ENCODE measurements around the gene PSMG4.

Gene PSMG4

GRCh38 chr6:3229566-3230178 lies 29.1 kb upstream of the PSMG4 start:
- DNase-seq (ENCODE audit: insufficient read length, low spot score) (no peak), FAIRE-seq (peak; percentile 26)
- no peak for TF ChIP-seq POLR2AphosphoS5 (IDR thresholded peaks at IDR 0.05; ENCODE audit: low read depth, low read length)
- no peak for TF ChIP-seq TAF1 (IDR thresholded peaks at IDR 0.05; ENCODE audit: low read depth, low read length)
- no peak for TF ChIP-seq POU2F2 (IDR thresholded peaks at IDR 0.05; ENCODE audit: low read depth, low read length)
- no peak for TF ChIP-seq SPI1 (IDR thresholded peaks at IDR 0.05; ENCODE audit: low read depth, low read length)
- no peak for TF ChIP-seq PAX5 (IDR thresholded peaks at IDR 0.05; ENCODE audit: insufficient read depth, low read length, severe bottlenecking)

- no peak for FAIRE-seq
- no peak for DNase-seq (ENCODE audit: insufficient read length, low spot score)
- TF ChIP-seq SPI1 (IDR thresholded peaks at IDR 0.05; ENCODE audit: low read depth, low read length) (no peak), PAX5 (IDR thresholded peaks at IDR 0.05; ENCODE audit: insufficient read depth, low read length, severe bottlenecking) (no peak), POLR2AphosphoS5 (IDR thresholded peaks at IDR 0.05; ENCODE audit: low read depth, low read length) (no peak), POLR2A (IDR thresholded peaks at IDR 0.05; ENCODE audit: low read depth, low read length) (no peak)
Measured at GRCh38 chr6:3230256-3230882, 28.4 kb upstream of the PSMG4 start.

GRCh38 chr6:3230900-3231246 lies 27.9 kb upstream of the PSMG4 start:
- DNase-seq (ENCODE audit: insufficient read length, low spot score) (no peak), FAIRE-seq (no peak)
- TF ChIP-seq PAX5 (IDR thresholded peaks at IDR 0.05; ENCODE audit: insufficient read depth, low read length, severe bottlenecking) (no peak), TAF1 (IDR thresholded peaks at IDR 0.05; ENCODE audit: low read depth, low read length) (no peak), POU2F2 (IDR thresholded peaks at IDR 0.05; ENCODE audit: low read depth, low read length) (no peak), SPI1 (IDR thresholded peaks at IDR 0.05; ENCODE audit: low read depth, low read length) (no peak), POLR2A (IDR thresholded peaks at IDR 0.05; ENCODE audit: low read depth, low read length) (no peak), POLR2AphosphoS5 (IDR thresholded peaks at IDR 0.05; ENCODE audit: low read depth, low read length) (no peak)

- no peak for DNase-seq (ENCODE audit: insufficient read length, low spot score)
- TF ChIP-seq POU2F2 (IDR thresholded peaks at IDR 0.05; ENCODE audit: low read depth, low read length) (no peak), TAF1 (IDR thresholded peaks at IDR 0.05; ENCODE audit: low read depth, low read length) (no peak), PAX5 (IDR thresholded peaks at IDR 0.05; ENCODE audit: insufficient read depth, low read length, severe bottlenecking) (no peak), SPI1 (IDR thresholded peaks at IDR 0.05; ENCODE audit: low read depth, low read length) (no peak), POLR2AphosphoS5 (IDR thresholded peaks at IDR 0.05; ENCODE audit: low read depth, low read length) (no peak), POLR2A (IDR thresholded peaks at IDR 0.05; ENCODE audit: low read depth, low read length) (no peak)
- FAIRE-seq, result no peak
Measured at GRCh38 chr6:3231247-3232016, 27.3 kb upstream of the PSMG4 start.

GRCh38 chr6:3232017-3232945 lies 26.5 kb upstream of the PSMG4 start:
- no peak for DNase-seq (ENCODE audit: insufficient read length, low spot score)
- no peak for FAIRE-seq
- TF ChIP-seq POU2F2 (IDR thresholded peaks at IDR 0.05; ENCODE audit: low read depth, low read length), result no peak
- TF ChIP-seq SPI1 (IDR thresholded peaks at IDR 0.05; ENCODE audit: low read depth, low read length), result no peak
- TF ChIP-seq PAX5 (IDR thresholded peaks at IDR 0.05; ENCODE audit: insufficient read depth, low read length, severe bottlenecking), result no peak
- TF ChIP-seq TAF1 (IDR thresholded peaks at IDR 0.05; ENCODE audit: low read depth, low read length), result no peak
- TF ChIP-seq POLR2AphosphoS5 (IDR thresholded peaks at IDR 0.05; ENCODE audit: low read depth, low read length), result no peak
- TF ChIP-seq POLR2A (IDR thresholded peaks at IDR 0.05; ENCODE audit: low read depth, low read length), result no peak

GRCh38 chr6:3233321-3233720 lies 25.4 kb upstream of the PSMG4 start:
- no peak for FAIRE-seq
- no peak for DNase-seq (ENCODE audit: insufficient read length, low spot score)
- TF ChIP-seq POLR2A (IDR thresholded peaks at IDR 0.05; ENCODE audit: low read depth, low read length) (no peak), POU2F2 (IDR thresholded peaks at IDR 0.05; ENCODE audit: low read depth, low read length) (no peak), PAX5 (IDR thresholded peaks at IDR 0.05; ENCODE audit: insufficient read depth, low read length, severe bottlenecking) (no peak), TAF1 (IDR thresholded peaks at IDR 0.05; ENCODE audit: low read depth, low read length) (no peak), POLR2AphosphoS5 (IDR thresholded peaks at IDR 0.05; ENCODE audit: low read depth, low read length) (no peak), SPI1 (IDR thresholded peaks at IDR 0.05; ENCODE audit: low read depth, low read length) (no peak)

GRCh38 chr6:3233904-3234303 lies 24.8 kb upstream of the PSMG4 start:
- TF ChIP-seq PAX5 (IDR thresholded peaks at IDR 0.05; ENCODE audit: insufficient read depth, low read length, severe bottlenecking), result no peak
- no peak for FAIRE-seq
- DNase-seq (ENCODE audit: insufficient read length, low spot score), result no peak

GRCh38 chr6:3235486-3235885 lies 23.3 kb upstream of the PSMG4 start:
- peak; percentile 82 for FAIRE-seq
- TF ChIP-seq POU2F2 (IDR thresholded peaks at IDR 0.05; ENCODE audit: low read depth, low read length) (peak; percentile 85), POLR2AphosphoS5 (IDR thresholded peaks at IDR 0.05; ENCODE audit: low read depth, low read length) (no peak)

GRCh38 chr6:3236005-3236404 lies 22.7 kb upstream of the PSMG4 start:
- FAIRE-seq, result no peak
- TF ChIP-seq POLR2A (IDR thresholded peaks at IDR 0.05; ENCODE audit: low read depth, low read length) (no peak), PAX5 (IDR thresholded peaks at IDR 0.05; ENCODE audit: insufficient read depth, low read length, severe bottlenecking) (no peak), SPI1 (IDR thresholded peaks at IDR 0.05; ENCODE audit: low read depth, low read length) (peak; percentile 37; the same call in 1 of the 2 replicates), TAF1 (IDR thresholded peaks at IDR 0.05; ENCODE audit: low read depth, low read length) (no peak), POLR2AphosphoS5 (IDR thresholded peaks at IDR 0.05; ENCODE audit: low read depth, low read length) (no peak)

More at GRCh38 chr6:3235486-3235885, 23.3 kb upstream of the PSMG4 start:
- DNase-seq (ENCODE audit: insufficient read length, low spot score), result no peak

More at GRCh38 chr6:3236005-3236404, 22.7 kb upstream of the PSMG4 start:
- no peak for DNase-seq (ENCODE audit: insufficient read length, low spot score)
